ENCODE data around the gene ZFP36.
"Not testable (repeated sequence)": the region's sequence is repeated elsewhere in the genome, so short reads cannot be mapped to it uniquely, and the experiment has no call there.

The ZFP36 gene

GRCh38 chr19:39446365-39447084 is 39.9 kb downstream of the ZFP36 start:
- no peak for DNase-seq (ENCODE audit: low read depth)

- no peak for DNase-seq (ENCODE audit: low read depth)
Measured at GRCh38 chr19:39448271-39448670, 41.6 kb downstream of the ZFP36 start.

GRCh38 chr19:39449116-39449797 is 42.6 kb downstream of the ZFP36 start:
- no peak for DNase-seq (ENCODE audit: low read depth)

GRCh38 chr19:39451257-39451656 is 44.6 kb downstream of the ZFP36 start:
- DNase-seq (ENCODE audit: low read depth), result not testable (repeated sequence)
